CD1c-positive myeloid dendritic cell (primary cell): Measurements from ENCODE around the gene TOE1.

ENCODE experiments used
- DNase-seq: peaks from one replicate; pipeline ENCODE4 v3.0.0-alpha.2; 2016; ENCODE audit errors: extremely low spot score

The TOE1 gene

DNA sequence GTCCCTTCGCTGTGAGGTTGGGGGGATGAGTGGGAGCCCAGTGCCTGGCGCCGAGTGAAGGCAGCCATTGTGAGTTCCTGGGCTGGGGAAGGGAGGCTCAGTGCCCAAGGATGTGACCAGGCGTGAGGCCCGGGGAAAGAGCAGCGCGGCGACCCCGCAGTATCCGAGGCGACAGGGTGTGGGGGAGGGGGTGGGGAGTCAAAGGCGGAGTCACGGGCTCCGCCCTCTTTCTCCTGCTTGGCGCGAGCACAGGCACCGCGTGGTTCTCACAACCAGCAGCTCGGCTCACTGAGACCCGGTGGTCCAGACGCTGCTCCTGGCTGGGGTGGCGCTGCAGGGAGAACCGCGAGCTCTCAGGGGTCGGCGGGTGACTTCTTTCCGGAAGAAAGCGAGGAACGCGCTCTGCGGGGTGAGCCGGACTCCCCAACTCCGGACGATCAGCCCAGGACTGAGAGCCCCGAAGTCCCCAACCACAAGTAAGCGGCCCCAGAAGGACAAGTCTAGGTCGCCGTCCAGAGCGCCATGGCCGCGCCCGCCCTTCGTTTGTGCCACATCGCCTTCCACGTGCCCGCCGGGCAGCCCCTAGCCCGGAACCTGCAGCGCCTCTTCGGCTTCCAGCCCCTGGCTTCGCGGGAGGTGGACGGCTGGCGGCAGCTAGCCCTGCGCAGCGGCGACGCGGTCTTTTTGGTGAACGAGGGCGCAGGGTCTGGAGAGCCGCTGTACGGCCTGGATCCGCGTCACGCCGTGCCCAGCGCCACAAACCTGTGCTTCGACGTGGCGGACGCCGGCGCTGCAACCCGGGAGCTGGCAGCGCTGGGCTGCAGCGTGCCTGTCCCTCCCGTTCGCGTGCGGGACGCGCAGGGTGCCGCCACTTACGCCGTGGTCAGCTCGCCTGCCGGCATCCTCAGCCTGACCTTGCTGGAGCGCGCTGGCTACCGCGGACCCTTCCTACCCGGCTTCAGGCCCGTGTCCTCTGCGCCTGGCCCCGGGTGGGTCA lies 13.0 kb upstream of the TOE1 start, which contains the start of gene HPDL:
TSS of gene HPDL (plus strand) at position 269 of the 997 bp plus-strand sequence. CDS start at position 523, 254 bp downstream.
- DNase-seq: peak; percentile 9

DNA sequence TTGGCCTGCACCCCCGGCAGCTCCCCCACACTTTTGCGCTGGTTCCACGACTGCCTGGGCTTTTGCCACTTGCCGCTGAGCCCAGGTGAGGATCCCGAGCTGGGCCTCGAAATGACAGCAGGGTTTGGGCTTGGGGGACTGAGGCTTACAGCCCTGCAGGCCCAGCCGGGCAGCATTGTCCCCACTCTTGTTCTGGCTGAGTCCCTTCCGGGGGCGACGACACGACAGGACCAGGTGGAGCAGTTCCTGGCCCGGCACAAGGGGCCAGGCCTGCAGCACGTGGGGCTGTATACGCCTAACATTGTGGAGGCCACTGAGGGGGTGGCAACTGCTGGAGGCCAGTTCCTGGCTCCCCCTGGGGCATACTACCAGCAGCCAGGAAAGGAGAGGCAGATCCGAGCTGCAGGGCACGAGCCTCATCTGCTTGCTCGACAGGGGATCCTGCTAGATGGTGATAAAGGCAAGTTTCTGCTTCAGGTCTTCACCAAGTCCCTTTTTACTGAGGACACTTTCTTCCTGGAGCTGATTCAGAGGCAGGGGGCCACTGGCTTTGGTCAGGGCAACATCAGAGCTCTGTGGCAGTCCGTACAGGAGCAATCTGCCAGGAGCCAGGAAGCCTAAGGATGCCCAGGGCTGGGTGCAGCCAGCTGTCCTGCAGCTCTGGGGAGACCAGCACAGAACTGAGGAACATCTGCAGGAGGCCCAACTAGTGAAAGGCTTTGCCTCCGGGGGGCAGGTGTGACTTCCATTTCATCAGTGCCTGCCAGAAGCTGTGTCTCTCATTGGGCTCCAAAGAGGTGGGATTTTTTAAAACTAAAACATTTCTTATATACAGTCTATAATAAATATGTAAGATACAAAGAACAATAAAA lies 12.1 kb upstream of the TOE1 start:
- DNase-seq: no peak

DNA sequence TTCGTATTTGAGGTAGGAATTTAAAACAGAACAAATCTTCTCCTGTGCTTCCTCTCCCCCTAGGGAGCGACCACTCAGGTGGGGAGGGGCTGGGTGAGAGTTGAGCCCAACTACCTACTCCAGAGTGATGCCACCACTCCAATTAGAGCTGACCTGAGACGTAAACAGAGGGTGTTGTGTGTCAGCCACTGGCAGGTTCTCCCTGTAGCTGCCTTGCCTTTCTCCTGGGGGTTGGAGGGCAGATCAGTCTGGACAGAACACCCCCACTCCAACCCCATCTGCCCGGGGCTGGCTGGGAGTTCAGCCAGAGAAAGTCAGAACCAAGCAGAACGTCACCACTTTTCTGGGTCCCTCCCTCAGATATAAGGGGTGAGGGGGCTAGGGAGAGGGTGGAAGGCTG lies 11.3 kb upstream of the TOE1 start:
- no peak for DNase-seq

DNA sequence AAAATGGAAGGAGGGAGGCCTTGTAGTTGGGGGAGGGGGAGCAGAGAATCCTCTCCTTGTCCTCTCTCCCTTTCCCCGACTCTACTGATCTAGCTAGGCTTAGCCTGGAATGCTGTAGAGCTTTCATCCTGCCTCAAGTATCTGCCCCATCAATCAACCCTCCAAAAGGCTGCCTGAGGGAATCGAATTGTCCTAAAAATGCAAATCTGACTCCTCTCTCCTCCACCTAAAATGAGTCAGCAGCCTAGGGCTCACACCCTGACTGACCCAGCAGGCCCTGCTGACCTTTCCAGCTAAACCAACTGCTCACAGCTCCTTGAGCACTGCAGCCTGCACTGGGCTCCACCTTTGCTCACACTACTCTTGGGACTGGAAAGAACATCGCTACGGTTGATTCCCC lies 10.5 kb upstream of the TOE1 start:
- DNase-seq: no peak

DNA sequence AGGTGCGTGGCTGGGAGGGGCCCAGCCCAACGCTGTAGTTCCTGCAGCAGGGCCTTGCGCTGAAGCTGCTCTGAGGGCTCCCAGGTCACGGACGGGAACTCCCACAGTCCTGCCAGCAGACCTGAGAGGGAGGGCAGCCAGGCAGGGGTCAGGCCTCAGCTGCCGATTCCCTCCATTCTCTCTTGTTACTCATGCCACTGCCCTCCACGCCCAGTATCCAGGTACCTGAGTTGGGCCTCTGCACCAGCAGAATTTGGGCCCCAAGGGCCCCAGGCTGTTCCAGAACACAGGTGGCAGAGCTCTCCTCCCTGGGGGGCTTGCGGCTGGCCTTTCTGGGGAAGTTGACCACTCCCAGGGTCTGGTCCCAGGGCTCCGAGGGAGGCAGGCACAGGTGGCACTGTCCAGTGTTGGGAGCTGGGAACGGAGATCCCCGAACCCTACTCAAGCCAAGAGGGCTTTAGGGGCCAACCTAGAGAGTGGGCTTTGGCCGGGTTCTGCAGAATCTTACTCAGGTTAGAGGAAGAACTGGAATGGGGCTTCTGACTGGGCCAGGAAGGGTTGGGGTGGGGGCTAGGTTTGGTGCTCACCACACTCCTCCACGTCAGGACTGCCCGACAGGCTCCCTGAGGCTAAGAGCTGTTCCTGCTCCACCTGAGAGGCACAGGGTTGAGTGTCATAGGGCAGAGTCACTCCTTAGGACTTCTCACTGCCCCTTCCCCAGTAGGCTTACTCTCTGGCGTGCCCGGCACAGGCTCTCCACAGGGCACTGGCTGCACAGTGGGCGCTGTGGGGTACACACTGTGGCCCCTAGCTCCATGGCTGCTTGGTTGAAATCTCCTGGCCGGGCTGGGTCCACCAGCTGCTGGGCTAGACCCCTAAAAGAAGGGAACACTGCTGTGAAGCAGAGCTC lies 8.3 kb upstream of the TOE1 start:
- no peak for DNase-seq

DNA sequence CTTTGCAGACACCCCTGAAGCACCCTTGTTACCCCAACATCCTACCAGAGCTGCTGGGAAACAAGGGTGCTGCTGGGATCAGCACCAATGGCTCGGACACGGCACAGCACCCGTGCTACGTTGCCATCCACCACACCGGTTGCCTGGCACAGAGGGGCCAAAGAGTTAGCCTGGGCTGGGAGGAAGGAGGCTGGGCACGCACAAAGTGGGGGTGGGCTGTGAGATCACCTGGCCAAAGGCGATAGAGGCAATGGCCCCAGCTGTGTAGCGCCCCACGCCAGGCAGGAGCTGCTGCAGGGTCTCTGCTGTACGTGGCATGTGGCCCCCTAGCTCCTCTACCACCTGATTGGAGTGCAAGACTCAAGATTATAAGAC lies 7.6 kb upstream of the TOE1 start:
- no peak for DNase-seq

DNA sequence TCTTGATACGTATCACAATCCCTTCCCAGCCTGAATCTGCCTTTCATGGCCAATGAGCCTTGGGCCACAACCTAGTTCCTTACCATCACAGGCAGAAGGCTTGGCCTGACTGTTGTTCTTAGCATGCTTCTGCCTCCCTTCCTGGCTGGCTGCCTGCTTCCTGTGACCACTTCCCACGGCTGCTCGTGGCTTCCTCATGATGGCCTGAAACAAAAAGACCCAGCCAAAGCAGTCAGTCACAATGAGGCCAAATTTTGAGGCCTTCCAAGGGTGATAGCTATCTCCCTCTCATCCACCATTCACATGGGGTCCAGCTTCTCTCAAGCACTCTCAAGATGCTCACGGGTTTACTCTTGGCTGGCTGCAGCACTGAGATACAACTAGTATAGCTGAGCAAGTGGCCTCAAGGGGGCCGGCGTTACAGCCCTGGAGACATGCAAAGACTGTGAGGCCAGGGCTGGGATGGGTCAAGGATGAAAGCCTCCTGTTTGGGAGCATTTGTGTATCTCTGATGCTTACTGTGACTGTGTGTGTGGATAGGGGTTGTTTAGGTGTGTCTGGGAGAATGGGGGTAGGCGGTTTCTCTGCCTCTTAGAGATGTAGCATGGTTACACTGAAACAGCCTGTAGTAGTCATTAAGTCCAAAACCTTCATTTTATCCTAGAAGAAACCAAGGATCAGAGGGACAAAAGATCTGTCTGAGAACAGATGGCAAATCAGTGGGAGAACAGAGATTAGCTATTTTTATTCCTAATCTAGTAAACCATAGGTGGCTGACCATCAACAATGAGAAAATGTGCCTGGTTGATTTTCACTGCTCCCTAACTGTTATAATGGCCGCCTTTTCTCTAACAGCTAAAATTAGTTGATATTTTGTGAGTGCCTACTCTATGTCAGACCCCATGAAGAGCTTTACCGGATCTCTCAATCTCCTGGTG lies 5.4 kb upstream of the TOE1 start:
- DNase-seq: peak; percentile 37

DNA sequence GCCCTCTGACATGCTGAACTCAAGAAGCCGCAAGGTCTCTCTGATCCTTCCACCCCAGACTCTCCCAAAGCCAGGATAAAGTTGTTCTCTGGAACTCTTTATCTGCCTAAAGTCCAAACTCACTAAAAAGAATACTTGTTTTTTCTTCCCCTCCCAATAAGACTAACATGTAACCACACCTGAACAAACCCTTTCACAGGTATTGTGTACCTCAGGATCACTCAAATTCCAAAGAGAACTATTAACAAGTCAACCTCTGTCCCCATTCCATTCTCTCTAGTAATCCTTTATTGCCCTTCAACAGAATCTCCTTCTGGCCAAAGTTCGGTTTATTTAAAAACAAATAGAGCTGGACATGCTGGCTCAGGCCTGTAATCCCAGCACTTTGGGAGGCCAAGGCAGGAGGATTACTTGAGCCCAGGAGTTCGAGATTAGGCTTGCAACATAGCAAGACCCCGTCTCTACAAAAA lies 4.1 kb upstream of the TOE1 start:
- DNase-seq: no peak

DNA sequence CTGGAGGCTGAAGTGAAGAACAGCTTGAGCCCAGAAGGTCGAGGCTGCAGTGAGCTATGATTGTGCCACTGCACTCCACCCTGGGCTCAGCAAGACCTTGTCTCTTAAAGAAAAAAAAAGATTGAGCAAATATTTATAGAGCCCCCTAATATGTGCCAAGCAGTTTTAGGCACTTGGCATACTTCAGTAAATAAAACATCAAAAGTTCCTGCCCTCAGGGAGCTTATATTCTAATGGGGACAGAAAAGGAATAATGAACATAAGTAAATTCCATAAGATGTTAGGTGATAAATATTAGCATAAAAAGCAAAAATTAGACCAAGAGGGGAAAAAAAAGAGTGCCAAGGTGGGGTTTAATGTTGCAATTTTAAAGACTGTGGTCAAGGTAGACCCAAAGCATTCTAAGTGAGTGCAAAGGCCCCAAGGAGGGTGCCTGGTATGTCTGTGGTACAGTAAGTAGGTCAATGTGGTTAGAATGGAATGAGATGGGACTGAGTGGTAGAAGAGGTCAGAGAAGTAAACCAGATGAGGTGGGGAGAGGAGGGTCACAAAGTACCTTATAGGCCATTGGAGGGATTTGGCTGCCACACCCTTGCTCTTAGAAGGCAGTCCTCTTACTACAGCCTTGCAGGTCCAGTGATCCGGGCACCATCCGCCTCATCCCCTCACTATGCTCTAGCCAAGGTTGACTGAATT lies 2.2 kb upstream of the TOE1 start:
- no peak for DNase-seq

DNA sequence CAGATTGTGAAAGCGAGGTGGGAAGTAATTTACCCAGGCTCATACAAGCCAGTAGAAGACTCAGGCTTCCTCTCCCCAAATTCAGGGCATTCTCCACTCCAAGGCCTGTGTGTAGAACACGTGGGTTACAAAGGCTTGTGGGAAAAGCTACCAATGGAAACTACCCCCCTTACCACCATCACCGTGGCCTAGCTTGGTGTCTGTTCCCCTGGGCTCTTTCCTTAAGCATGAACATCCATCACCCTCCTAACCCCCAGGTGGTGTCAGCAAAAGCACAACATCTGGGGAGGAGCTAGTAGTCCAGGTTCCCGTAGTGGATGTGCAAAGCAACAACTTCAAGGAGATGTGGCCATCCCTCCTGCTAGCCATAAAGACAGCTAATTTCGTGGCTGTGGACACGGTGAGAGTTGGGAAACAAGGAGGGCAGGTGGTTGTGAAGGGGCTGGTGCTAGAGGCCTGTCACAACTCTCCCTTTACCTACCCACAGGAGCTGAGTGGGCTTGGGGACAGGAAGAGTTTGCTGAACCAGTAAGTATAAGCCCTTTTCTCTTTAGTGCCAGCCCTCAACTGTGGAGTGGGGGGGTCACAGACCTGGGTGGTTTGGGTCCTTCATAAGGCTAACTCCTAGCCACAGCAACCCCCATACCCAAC lies 971 bp downstream of the TOE1 start:
- no peak for DNase-seq

DNA sequence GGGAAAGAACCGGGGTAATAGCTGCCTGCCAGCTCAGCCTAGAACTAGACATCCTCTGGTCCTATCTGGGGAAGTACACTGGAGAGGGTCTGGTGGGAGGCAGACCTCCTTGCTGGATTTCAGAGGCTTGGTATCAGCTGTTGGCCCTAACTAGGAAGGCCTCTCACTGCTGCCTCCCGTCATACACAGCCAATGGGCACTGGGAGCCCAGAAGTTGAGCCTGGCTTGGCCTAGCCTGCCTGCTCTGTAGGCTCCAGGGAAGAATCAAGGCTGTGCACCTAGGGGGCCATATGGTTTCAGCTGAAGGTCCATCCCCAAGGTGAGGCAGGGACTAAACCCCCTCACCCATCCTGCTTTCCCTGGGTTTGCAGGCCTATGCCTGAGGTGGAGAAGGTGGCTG lies 4.5 kb downstream of the TOE1 start:
- no peak for DNase-seq

DNA sequence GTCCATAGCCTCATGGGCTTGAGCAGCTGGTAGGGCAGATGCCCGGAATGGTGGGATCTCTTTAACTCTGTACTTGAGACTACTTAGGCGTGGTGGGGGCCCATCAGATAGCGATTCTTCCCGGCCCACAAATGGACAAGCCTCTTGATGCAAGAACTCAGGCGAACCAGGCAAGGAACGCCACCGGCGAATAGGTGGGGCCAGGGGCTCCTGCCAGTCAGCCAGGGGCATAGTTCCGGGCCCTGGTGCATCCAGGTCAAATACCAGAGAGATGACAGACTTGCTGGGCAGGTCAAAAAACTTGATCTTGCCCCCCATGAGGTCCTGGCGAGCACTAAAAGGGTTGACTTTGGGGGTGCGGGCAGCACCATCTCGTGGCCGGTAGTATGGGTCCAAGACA lies 5.0 kb downstream of the TOE1 start:
- DNase-seq: no peak

DNA sequence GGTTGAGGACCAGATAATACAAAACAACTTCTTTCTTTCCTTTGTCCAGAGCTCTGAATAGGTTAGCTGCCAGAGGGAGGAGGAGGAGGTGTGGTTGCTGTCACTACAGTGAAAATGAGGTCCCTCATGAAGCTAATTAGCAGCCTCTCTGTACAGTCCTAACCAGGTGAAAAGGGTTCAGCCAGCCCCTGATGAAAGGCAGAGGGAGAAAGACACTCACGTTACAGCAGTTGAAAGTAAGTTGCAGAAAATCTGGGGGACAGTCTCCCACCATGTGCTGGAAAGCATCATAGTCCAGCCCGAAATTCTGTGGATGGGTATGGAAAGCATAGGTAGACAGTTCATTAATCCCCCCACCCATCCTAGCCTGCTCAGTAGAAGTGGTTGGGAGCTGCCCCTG lies 6.5 kb downstream of the TOE1 start:
- DNase-seq: no peak

DNA sequence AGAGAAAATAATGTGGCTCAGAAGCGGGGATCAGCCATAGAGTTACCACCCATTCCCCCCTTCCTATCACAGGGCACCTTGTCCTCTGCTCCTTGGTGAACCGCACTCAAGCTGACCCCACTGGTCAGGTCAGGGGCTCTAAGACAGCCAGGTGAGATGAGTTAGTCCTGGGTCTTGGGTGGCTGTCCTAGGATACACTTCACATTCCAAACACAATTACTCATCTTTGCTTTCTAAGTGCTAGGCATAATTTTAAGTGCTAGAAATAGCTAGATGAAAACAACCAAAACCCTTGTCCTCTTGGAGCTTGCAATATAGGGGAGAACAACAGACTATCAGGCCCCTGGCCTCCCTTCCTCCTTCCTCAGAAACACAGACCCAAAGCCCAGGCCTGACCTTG lies 8.1 kb downstream of the TOE1 start:
- no peak for DNase-seq

DNA sequence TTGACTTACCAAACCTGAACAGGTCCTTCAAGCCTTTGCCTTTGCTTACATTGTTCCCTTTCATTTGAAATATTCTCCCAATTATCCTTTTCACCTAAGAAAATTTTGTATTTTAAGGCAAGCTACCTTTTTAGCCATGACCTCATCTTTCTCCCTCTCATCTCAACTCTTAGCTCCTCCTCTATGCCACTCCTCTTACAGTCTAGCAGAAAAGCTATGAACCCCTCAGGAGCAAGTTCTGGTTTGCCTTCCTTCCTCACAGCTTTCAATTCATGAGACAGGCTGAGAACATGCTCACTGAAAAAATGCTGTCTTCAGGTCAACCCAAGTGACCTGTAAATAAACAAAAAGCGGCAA lies 8.6 kb downstream of the TOE1 start:
- DNase-seq: no peak

DNA sequence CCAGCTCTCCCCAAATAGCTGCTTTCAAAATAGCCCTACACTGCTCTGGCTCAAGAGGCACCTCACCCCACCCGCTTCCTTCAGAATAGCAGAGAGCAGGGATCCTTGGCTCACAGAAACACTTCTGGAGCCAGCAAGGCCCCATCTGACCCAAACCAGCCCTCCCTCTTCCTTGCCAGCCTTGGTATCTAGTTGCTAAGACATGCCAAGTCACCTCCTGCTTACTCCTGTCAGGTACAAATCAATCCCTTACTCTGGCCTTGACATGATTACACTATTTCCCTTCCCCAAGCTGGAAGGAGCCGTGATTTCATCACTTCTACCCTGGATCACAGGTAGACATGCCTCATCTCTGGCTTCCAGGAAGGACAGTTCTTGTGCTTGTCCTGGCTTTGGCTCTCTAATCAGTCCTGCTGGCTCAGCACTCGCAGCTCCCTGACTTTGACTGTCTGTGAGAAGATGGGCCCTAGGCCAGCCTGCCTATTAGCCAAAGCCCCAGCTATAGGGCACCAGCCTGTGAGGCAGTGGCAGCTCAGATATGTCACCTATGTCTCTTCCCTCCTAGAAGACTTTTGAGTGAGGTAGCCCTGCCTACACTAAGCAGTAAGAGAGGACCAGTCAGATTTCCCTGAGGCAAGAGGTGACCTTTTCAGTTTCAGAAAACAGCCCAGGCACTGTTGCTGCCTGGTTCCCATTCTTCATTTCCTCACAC lies 9.2 kb downstream of the TOE1 start:
- no peak for DNase-seq

DNA sequence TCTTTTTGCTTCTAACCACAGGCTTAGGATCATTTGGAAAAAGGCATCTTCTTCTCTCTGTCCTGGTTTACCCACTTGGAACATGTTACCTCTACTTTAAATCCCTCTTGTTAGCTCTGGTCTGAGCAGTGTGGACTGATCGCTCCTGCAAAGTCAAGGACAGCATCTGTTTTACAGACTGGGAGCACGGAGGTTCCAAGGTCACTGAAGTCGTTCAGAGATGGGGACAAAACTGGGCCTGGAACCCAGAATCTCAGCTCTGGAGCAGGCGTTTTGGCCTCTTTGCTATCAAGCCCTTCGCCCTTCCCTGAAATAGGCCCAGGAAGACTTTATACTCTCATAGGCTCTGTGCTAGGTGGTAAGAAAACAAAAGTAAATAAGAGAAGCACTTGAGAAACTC lies 11.5 kb downstream of the TOE1 start:
- DNase-seq: no peak

DNA sequence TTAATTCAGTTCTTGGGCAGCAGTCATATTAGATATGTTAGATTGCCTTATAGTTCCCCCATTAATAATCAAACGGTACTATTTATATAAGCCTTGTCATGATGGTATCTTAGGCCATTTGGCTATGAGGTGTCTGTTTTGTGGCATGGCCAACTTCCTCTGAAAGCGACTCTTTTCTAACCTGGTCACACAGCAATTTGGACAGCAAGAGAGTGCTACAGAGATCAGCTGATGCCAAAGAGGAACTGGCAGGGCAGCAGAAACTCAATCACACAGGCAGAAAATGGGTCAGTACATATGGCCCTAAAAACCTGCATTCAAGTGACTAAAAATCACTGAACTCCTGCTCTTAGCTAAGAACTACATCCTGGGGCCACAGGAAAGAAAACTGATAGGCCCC lies 13.7 kb downstream of the TOE1 start:
- DNase-seq: no peak

DNA sequence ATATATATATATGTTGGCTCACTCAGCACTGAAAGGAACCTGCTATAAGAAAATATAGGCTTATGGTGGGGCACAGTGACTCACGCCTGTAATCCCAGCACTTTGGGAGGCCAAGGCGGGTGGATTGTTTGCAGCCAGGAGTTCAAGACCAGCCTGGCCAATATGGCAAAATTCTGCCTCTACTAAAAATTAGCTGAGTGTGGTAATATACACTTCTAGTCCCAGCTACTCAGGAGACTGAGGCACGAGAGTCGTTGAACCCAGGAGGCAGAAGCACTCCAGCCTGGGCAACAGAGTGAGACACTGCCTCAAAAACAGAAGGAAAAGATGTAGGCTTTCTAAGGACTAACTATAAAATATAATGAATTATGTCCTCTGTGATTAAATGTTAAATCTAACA lies 14.9 kb downstream of the TOE1 start:
- no peak for DNase-seq
